Parathyroid adenoma (tissue), 2 donors: ENCODE measurements around the gene TSPAN3.

ENCODE experiments used
- H2AFZ ChIP-seq: fragments of 300-600 bp; sonication (generic); one replicate; pipeline ENCODE4 v1.7.0; 2017; ENCODE audit warnings: antibody characterized with exemption, mild to moderate bottlenecking
- H3K27ac ChIP-seq: fragments of 300-600 bp; sonication (generic); one replicate; pipeline ENCODE4 v1.7.0; 2017
- H3K27me3 ChIP-seq: fragments of 300-600 bp; sonication (generic); one replicate; pipeline ENCODE4 v1.7.0; 2017; ENCODE audit warnings: low read length; ENCODE audit not compliant: control insufficient read depth, insufficient read depth
- H3K36me3 ChIP-seq: fragments of 300-600 bp; sonication (generic); one replicate; pipeline ENCODE4 v1.7.0; 2017; ENCODE audit warnings: low read length; ENCODE audit not compliant: control insufficient read depth, insufficient read depth
- H3K4me1 ChIP-seq: fragments of 300-600 bp; sonication (generic); one replicate; pipeline ENCODE4 v1.7.0; 2017; ENCODE audit warnings: control low read depth
- H3K4me2 ChIP-seq: fragments of 300-600 bp; sonication (generic); one replicate; pipeline ENCODE4 v1.7.0; 2017; ENCODE audit warnings: low read length
- H3K4me3 ChIP-seq: fragments of 300-600 bp; sonication (generic); one replicate; pipeline ENCODE4 v1.7.0; 2017; ENCODE audit warnings: low read depth, low read length
- H3K79me2 ChIP-seq: fragments of 300-600 bp; sonication (generic); one replicate; pipeline ENCODE4 v1.7.0; 2017; ENCODE audit warnings: control low read depth
- H3K9ac ChIP-seq: fragments of 300-600 bp; sonication (generic); one replicate; pipeline ENCODE4 v1.7.0; 2017; ENCODE audit warnings: mild to moderate bottlenecking
- H3K9me3 ChIP-seq: fragments of 300-600 bp; sonication (generic); one replicate; pipeline ENCODE4 v1.7.0; 2017; ENCODE audit warnings: low read length; ENCODE audit not compliant: control insufficient read depth
- TF ChIP-seq, protein P1 (sequence below): fragments of 300-600 bp; sonication (generic); IDR thresholded peaks from one replicate; pipeline ENCODE4 v1.7.0; 2017; ENCODE audit warnings: antibody characterized with exemption, mild to moderate bottlenecking
- donor health status: primary hyperparathyroidism.

Gene TSPAN3

DNA sequence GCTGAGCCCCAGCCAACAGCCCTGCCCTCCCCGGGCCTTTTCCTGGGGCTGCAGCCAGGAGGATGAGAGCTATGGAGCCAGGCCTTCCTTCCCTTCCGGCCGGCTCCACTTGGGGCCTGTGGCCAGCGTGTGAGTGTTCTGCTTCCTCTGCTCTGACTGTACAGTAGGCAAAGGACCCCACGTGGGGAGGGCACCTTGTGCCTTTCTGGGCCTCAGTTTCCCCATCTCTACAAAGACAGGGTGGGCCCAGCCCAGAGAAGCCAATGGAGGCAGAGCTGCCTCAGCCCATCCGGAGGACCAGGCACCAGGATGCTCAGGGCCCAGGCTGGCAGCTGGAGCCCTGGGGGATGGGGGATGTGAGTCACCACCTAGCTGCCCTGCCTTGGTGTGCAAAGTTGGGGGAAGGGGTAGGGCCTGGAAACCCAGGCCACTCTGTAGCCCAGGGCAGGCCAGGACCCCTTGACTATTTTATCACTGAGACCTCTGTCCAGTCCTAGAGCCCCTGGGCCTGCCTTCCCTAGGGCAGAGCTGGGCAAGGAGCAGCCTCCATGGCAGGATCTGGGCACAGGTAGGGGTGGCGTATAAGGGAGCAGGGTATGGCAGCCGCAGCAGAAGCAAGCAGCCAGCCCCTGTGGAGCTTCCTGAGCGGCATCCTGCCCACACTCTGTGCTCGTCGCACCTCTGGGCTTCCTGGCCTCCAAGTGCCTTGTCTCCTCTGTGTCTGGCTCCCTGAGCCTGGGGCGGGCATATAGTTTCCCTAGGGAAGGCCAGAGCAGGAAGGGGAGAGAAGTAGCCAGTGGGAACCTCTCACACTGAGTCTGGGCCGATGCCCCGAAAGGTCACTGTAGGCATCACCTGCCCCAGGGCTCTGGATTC, 74.1 kb downstream of the TSPAN3 start:
- Histone ChIP-seq H2AFZ (no peak overlapping the region), H3K27ac (no peak overlapping the region), H3K9ac (no peak overlapping the region), H3K4me3 (no peak overlapping the region), H3K36me3 (no peaks in the 10 kb centered on the region), H3K79me2 (no peaks in the 10 kb centered on the region), H3K4me2 (no peak overlapping the region), H3K27me3 (no peaks in the 10 kb centered on the region), H3K9me3 (no peaks in the 10 kb centered on the region), H3K4me1 (no peaks in the 10 kb centered on the region)
- TF ChIP-seq, protein P1, sequence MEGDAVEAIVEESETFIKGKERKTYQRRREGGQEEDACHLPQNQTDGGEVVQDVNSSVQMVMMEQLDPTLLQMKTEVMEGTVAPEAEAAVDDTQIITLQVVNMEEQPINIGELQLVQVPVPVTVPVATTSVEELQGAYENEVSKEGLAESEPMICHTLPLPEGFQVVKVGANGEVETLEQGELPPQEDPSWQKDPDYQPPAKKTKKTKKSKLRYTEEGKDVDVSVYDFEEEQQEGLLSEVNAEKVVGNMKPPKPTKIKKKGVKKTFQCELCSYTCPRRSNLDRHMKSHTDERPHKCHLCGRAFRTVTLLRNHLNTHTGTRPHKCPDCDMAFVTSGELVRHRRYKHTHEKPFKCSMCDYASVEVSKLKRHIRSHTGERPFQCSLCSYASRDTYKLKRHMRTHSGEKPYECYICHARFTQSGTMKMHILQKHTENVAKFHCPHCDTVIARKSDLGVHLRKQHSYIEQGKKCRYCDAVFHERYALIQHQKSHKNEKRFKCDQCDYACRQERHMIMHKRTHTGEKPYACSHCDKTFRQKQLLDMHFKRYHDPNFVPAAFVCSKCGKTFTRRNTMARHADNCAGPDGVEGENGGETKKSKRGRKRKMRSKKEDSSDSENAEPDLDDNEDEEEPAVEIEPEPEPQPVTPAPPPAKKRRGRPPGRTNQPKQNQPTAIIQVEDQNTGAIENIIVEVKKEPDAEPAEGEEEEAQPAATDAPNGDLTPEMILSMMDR, result no peak

DNA sequence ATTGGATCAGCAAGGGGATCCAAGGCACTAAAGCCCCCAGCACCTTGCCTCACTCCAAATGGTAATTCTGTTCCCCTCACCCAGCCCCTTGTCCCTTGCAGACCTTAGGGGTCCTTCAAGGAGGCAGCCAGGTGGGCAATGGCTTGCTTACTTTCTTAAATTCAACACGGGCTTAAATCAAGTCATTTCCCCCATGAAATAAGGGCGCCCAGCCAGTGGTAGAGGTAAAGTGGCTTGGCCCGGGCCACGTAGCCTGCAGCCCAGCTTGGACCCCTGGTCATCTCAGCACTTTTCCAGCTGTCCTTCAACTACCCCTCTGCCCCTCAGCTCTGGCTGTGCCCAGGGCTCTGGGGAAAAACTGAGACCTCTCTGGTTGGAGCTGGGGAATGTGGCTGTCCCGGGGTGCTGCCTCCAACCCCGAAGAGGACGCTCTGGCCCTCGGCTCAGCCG, 74.8 kb downstream of the TSPAN3 start:
- Histone ChIP-seq H3K9ac (no peak overlapping the region), H3K79me2 (no peaks in the 10 kb centered on the region)

DNA sequence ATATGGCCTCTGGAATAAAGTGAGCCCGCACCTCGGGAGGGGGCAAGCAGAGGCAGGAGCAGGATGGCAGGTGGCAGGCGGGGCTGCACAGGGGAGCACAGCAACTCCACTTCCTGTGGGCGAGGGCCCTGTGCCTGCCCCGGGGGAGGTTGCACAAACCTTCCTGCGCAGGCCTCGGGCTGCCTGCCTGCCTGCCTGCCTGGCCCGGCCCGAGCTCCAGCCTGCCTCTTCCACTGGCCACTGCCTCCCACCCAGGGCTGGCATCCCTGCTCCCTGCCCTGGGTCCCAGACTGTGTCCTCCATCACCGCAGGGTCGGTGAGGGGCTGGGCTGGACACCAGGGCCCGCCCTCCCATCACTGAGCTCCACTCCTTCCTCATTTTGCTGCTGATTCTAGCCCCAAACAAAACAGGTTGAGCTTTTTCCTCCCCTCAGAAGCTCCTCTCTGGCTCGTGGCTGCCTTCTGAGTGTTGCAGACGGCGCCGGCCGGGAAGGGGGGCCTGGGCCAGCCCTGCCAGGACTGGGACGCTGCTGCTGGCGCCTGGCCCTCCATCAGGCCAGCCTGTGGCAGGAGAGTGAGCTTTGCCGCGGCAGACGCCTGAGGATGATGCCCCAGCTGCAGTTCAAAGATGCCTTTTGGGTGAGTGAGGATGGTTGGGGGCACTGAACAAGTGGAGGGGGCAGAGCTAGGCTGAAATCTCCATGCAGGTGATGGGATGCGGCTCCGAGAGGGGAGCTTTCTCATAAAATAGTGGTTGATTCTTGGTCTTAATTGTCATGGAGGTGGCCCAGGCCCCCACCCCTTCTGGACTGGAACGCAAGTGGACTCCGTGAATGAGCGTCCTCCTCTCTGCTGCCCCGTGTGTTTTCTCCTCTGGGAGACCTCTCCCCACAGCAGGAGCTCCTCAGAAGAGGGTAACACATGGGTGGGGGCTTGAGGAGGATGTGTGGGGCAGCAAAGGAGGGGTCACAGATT, 75.7 kb downstream of the TSPAN3 start, which contains the start of gene PSTPIP1:
TSS of gene PSTPIP1 (plus strand) at position 156 of the 975 bp plus-strand sequence. CDS start at position 604, 448 bp downstream.
- Histone ChIP-seq H3K27me3 (no peaks in the 10 kb centered on the region), H3K27ac (no peak within 1 kb of the TSS), H2AFZ (no peak within 1 kb of the TSS), H3K9me3 (no peaks in the 10 kb centered on the region), H3K79me2 (no peaks in the 10 kb centered on the region), H3K36me3 (no peaks in the 10 kb centered on the region), H3K4me3 (peak within 1 kb of the TSS; percentile 28), H3K4me1 (no peaks in the 10 kb centered on the region), H3K4me2 (no peak within 1 kb of the TSS), H3K9ac (no peak within 1 kb of the TSS)
- TF ChIP-seq, protein P1, result no peak

More for the DNA sequence above, 74.8 kb downstream of the TSPAN3 start:
- Histone ChIP-seq H3K36me3 (no peaks in the 10 kb centered on the region), H2AFZ (no peak overlapping the region), H3K27me3 (no peaks in the 10 kb centered on the region), H3K9me3 (no peaks in the 10 kb centered on the region), H3K4me2 (no peak overlapping the region), H3K27ac (no peak overlapping the region), H3K4me1 (no peaks in the 10 kb centered on the region), H3K4me3 (no peak overlapping the region)
- TF ChIP-seq, protein P1, result no peak

DNA sequence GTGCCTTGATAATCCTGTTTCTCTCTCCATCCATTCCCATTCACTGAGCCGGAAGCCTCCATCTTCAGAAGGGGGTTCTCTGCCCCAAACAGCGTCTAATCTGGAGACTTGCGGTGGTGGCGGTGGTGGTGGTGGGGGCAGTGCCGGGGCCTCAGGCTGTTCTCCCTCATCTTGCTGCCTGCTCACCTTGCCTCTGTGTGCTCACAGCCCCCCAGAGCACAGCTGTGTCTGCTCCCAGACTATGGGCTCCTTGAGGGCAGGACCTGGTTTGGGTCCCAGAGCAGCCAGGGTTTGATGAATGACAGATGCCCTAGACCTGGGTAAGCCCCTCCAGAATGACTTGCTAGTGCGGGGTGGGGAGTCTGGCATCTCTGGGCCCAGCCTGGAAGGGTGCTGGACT, 76.4 kb downstream of the TSPAN3 start:
- H3K27ac ChIP-seq, result no peak overlapping the region

More for the DNA sequence above, 76.4 kb downstream of the TSPAN3 start:
- H3K4me2 ChIP-seq, result no peak overlapping the region
- no peak overlapping the region for H2AFZ ChIP-seq
- no peaks in the 10 kb centered on the region for H3K4me1 ChIP-seq
- TF ChIP-seq, protein P1, result no peak
- H3K4me3 ChIP-seq, result no peak overlapping the region
- no peaks in the 10 kb centered on the region for H3K36me3 ChIP-seq
- H3K79me2 ChIP-seq, result no peaks in the 10 kb centered on the region
- no peaks in the 10 kb centered on the region for H3K27me3 ChIP-seq
- no peaks in the 10 kb centered on the region for H3K9me3 ChIP-seq
- H3K9ac ChIP-seq, result no peak overlapping the region
